ENCODE data around the gene GPATCH3. TPM values are rescaled to one million over a fixed set of nuclear protein-coding genes. Genes with fewer than 3 reads are reported as not detected.

Gene GPATCH3
- total and polyA plus RNA-seq, 8 donors, result 10.0 to 17.1 (median 14.4) TPM

DNA sequence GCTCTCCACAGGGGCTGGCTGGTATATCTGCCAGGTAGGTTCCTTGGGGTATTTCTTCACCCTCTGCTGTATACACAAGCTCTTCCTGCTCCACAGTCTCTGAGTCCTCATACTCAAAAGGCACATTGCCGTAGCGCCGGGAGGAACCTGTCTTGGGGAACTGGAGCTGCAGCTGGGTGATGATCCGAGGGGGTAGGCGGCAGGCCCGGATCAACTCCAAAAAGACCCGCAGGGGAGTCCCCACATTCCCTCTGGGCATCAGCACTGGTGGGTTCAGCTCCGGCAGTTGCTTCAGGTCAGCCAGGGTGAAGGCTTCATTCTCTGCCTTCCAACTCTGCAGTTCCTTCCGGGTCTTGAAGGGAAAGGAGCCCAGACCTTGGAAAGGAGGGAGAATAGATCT is 2.9 kb downstream of the GPATCH3 start:
- intact Hi-C loops (cut with DNase I), result no loop called here
- no peaks in the 10 kb centered on the region for H3K9me3 ChIP-seq
- DNase-seq, result no peak
- ATAC-seq, result no peak
- peaks cover 4 to 60% of the 10 kb centered on the region in 2 donors for H3K36me3 ChIP-seq
- H3K27ac ChIP-seq, result no peak overlapping the region
- H3K4me3 ChIP-seq, result no peak overlapping the region
- no peaks in the 10 kb centered on the region for H3K27me3 ChIP-seq
- H3K4me1 ChIP-seq, result peaks cover 16 to 26% of the 10 kb centered on the region in 2 donors
- TF ChIP-seq, protein P1, sequence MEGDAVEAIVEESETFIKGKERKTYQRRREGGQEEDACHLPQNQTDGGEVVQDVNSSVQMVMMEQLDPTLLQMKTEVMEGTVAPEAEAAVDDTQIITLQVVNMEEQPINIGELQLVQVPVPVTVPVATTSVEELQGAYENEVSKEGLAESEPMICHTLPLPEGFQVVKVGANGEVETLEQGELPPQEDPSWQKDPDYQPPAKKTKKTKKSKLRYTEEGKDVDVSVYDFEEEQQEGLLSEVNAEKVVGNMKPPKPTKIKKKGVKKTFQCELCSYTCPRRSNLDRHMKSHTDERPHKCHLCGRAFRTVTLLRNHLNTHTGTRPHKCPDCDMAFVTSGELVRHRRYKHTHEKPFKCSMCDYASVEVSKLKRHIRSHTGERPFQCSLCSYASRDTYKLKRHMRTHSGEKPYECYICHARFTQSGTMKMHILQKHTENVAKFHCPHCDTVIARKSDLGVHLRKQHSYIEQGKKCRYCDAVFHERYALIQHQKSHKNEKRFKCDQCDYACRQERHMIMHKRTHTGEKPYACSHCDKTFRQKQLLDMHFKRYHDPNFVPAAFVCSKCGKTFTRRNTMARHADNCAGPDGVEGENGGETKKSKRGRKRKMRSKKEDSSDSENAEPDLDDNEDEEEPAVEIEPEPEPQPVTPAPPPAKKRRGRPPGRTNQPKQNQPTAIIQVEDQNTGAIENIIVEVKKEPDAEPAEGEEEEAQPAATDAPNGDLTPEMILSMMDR (IDR thresholded peaks at IDR 0.05), result no peak

DNA sequence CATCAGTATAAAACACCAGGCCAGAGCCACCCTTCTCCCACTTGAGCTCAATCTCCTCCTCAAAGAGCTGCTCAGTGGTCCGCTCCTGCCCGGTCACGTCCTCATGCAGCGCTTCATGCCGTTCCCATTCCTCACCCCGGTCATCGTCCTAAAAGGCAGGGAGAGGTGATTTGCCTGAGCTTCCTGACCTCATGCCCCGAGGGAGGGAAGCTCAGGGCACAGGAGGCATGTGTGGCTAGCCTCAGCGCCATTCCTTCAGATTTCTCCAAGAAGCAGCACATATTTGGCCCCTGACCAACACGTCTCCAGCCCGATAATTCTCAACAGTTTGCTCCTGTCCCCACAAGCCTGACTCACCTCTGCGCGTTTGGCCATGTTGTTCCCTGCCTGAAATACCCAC is 6.0 kb downstream of the GPATCH3 start:
- no peak for ATAC-seq
- no peak overlapping the region for H3K4me3 ChIP-seq
- peaks cover 4 to 68% of the 10 kb centered on the region in 2 donors for H3K36me3 ChIP-seq
- no peaks in the 10 kb centered on the region for H3K9me3 ChIP-seq
- H3K27me3 ChIP-seq, result no peaks in the 10 kb centered on the region
- no peak overlapping the region for H3K27ac ChIP-seq
- no peak for DNase-seq
- TF ChIP-seq, protein P1 (IDR thresholded peaks at IDR 0.05), result no peak
- intact Hi-C loops (cut with DNase I), result no loop called here
- H3K4me1 ChIP-seq, result peaks cover 8 to 27% of the 10 kb centered on the region in 2 donors

DNA sequence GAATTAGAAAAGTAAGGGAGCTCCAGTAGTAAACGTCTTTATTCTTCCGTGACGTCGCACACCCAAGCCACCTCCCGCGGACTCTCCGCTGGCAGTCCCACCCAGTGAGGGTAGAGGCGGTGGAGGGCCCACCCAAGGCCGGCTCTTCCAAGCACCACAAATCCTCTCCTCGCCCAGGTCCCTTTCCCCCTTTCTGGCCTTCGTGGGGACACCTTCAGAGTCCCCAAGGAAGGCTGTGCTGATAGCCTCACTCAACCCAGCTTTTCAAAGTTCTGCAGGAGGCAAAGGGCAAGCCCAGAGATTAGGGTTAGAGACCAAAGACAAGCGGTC is 9.8 kb downstream of the GPATCH3 start:
- TF ChIP-seq, protein P1 (IDR thresholded peaks at IDR 0.05), result no peak
- Histone ChIP-seq H3K36me3 (peaks cover 0 to 74% of the 10 kb centered on the region in 2 donors), H3K4me1 (peaks cover 9 to 21% of the 10 kb centered on the region in 2 donors), H3K4me3 (peak overlapping the region; percentile 75 to 91), H3K27me3 (no peaks in the 10 kb centered on the region), H3K9me3 (no peaks in the 10 kb centered on the region), H3K27ac (peak overlapping the region; percentile 77 to 95)
- no peak for DNase-seq
- ATAC-seq, result peak; percentile 38
- intact Hi-C loops (cut with DNase I), result no loop called here

DNA sequence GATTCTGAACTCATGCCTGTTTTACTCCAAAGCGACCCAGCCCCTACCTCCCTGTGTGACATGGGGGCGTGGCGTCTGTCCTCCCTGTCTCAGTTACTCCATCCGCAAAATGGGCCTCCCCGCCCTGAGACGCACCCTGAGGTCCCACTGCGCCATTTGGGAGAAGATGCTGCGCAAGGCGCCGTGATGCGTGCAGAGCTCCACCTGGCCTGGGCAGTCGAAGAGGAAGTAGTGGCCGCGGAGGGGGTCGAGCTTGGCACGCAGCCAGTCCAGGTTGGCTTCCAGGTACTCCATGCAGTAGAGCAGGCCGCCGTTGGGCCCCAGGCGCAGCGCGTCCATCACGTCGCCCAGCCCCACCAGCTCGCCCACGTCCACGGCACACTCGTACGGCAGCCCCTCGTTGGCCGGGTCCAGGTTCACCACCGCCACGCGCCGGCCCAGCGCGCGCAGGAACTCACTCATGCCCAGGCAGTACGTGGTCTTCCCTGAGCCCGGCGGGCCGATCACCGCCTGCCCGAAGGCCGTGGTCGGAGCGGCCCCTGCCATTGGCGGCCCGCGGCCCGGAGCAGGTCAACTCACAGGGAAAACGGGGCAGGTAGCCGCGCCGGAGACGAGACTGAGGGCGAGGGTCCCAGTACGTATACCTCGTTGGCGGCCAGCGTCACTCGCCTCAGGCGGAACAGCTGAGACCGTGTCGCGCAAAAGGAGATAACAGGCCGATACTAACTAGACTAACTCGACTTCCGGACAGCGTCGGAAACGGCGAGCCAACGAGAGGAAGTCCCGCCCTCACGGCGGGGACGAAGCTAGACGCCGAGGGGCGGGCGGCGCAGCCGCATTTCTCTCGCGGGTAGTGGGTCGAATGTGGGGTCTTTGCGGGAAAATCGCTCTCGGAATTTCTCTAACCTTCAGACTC is 10.5 kb downstream of the GPATCH3 start, which contains the start of gene GPN2:
TSS of gene GPN2 (minus strand) at position 733 of the 916 bp plus-strand sequence. CDS start at position 546, 187 bp downstream.
- no peaks in the 10 kb centered on the region for H3K9me3 ChIP-seq
- H3K36me3 ChIP-seq, result peaks cover 0 to 74% of the 10 kb centered on the region in 2 donors
- TF ChIP-seq, protein P1 (IDR thresholded peaks at IDR 0.05), result no peak
- peak within 1 kb of the TSS; percentile 75 to 91 for H3K4me3 ChIP-seq
- intact Hi-C loops (cut with DNase I), result loop anchor here in 1 of 2 donors (10.0 kb wide), 1 partner anchor 285 kb away; no protein-coding TSS in a partner anchor
- ATAC-seq (peak; percentile 97), DNase-seq (peak; percentile 83 to 94 (median 88))
- H3K27me3 ChIP-seq, result no peaks in the 10 kb centered on the region
- peaks cover 9 to 21% of the 10 kb centered on the region in 2 donors for H3K4me1 ChIP-seq
- peak within 1 kb of the TSS; percentile 77 to 95 for H3K27ac ChIP-seq

DNA sequence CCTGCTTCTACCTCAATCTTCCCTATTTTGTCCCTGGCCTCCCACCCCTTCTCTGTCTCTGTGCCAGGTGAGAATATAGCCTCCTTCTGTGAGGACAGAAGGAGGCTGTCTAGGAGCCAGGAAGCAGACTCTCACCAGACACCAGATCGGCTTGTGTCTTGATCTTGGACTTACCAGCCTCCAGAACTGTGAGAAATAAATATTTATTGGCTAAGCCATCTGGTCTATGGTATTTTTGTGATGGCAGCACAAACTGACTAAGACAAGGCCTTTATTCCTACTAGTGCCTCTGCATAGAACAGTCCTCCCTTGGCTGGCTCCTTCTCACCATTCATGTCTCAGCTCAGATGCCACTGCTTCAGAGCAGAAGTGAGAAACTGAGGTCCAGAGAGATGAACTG is 12.0 kb downstream of the GPATCH3 start:
- H3K27ac ChIP-seq, result no peak overlapping the region
- peaks cover 0 to 74% of the 10 kb centered on the region in 2 donors for H3K36me3 ChIP-seq
- no peaks in the 10 kb centered on the region for H3K9me3 ChIP-seq
- DNase-seq, result no peak
- TF ChIP-seq, protein P1 (IDR thresholded peaks at IDR 0.05), result no peak
- intact Hi-C loops (cut with DNase I), result loop anchor here in 1 of 2 donors (10.0 kb wide), 1 partner anchor 283 kb away; no protein-coding TSS in a partner anchor
- H3K4me1 ChIP-seq, result peaks cover 9 to 21% of the 10 kb centered on the region in 2 donors
- H3K27me3 ChIP-seq, result no peaks in the 10 kb centered on the region
- no peak for ATAC-seq
- no peak overlapping the region for H3K4me3 ChIP-seq

All from left lung (tissue), 10 donors.